Astrocyte (in vitro differentiated cells and primary cell): ENCODE measurements around the gene MAOB. TPM values are rescaled to one million over a fixed set of nuclear protein-coding genes. Genes with fewer than 3 reads are reported as not detected.

Source experiments
- DNase-seq: peaks from one replicate; pipeline ENCODE4 v3.0.0-alpha.2; 2010; ENCODE audit warnings: low read depth
- FAIRE-seq: peaks from 2 replicates; lab custom pipeline; 2011; peaks lifted over from hg19 to GRCh38; lab: Jason Lieb, UNC
- H2AFZ ChIP-seq: 2 replicates; pipeline ENCODE4 v1.6.0; 2012; ENCODE audit warnings: low read depth, low read length, inconsistent platforms
- H3K27ac ChIP-seq: 2 replicates; pipeline ENCODE4 v1.5.1; 2011; ENCODE audit warnings: low read depth, low read length, inconsistent platforms
- H3K27me3 ChIP-seq: 2 replicates; pipeline ENCODE4 v1.6.0; 2011; ENCODE audit warnings: low read length, inconsistent platforms; ENCODE audit not compliant: insufficient read depth
- H3K36me3 ChIP-seq: 2 replicates; pipeline ENCODE4 v1.5.1; 2011; ENCODE audit warnings: low read length, inconsistent platforms; ENCODE audit not compliant: insufficient read depth
- H3K4me1 ChIP-seq: 2 replicates; pipeline ENCODE4 v1.5.1; 2011; ENCODE audit warnings: low read length, inconsistent platforms; ENCODE audit not compliant: insufficient read depth
- H3K4me2 ChIP-seq: 2 replicates; pipeline ENCODE4 v1.6.0; 2012; ENCODE audit warnings: low read length, inconsistent platforms
- H3K4me3 ChIP-seq: 2 replicates; pipeline ENCODE4 v1.5.1; 2011; ENCODE audit warnings: low read depth, mild to moderate bottlenecking, low read length, inconsistent platforms; ENCODE audit not compliant: insufficient read depth
- H3K79me2 ChIP-seq: 2 replicates; pipeline ENCODE4 v1.6.0; 2012; ENCODE audit warnings: mild to moderate bottlenecking, low read length, inconsistent platforms; ENCODE audit not compliant: insufficient read depth
- H3K9ac ChIP-seq: 2 replicates; pipeline ENCODE4 v1.6.0; 2012; ENCODE audit warnings: mild to moderate bottlenecking, low read length, inconsistent platforms
- H3K9me3 ChIP-seq: 2 replicates; pipeline ENCODE4 v1.5.1; 2012; ENCODE audit warnings: low read depth, mild to moderate bottlenecking, low read length, inconsistent platforms; ENCODE audit not compliant: insufficient read depth
- H4K20me1 ChIP-seq: 2 replicates; pipeline ENCODE4 v1.6.0; 2012; ENCODE audit warnings: low read length, inconsistent platforms; ENCODE audit not compliant: insufficient read depth
- H3K27ac Mint-ChIP-seq: one replicate; pipeline ENCODE4 v1.8.0; 2021; ENCODE audit warnings: mild to moderate bottlenecking, mixed read lengths; ENCODE audit not compliant: unreplicated experiment
- H3K27me3 Mint-ChIP-seq: one replicate; pipeline ENCODE4 v1.8.0; 2021; ENCODE audit warnings: low read depth, mixed read lengths; ENCODE audit not compliant: unreplicated experiment
- H3K36me3 Mint-ChIP-seq: one replicate; pipeline ENCODE4 v1.8.0; 2021; ENCODE audit warnings: low read depth, mixed read lengths; ENCODE audit not compliant: unreplicated experiment
- H3K4me1 Mint-ChIP-seq: one replicate; pipeline ENCODE4 v1.8.0; 2021; ENCODE audit warnings: low read depth, mixed read lengths; ENCODE audit not compliant: unreplicated experiment
- H3K4me3 Mint-ChIP-seq: one replicate; pipeline ENCODE4 v1.8.0; 2021; ENCODE audit warnings: mild to moderate bottlenecking, moderate library complexity, mixed read lengths; ENCODE audit not compliant: unreplicated experiment
- H3K9me3 Mint-ChIP-seq: one replicate; pipeline ENCODE4 v1.8.0; 2021; ENCODE audit warnings: mild to moderate bottlenecking, mixed read lengths; ENCODE audit not compliant: unreplicated experiment
- EZH2 ChIP-seq: IDR thresholded peaks from 2 replicates; pipeline ENCODE4 v1.6.1; 2012; ENCODE audit warnings: mild to moderate bottlenecking, low read length, inconsistent platforms; ENCODE audit not compliant: insufficient read depth
- total RNA-seq: library from RNA; stranded (reverse); gene quantifications from 2 replicates; pipeline ENCODE4 v1.2.1, GENCODE V29; 2021
- TF ChIP-seq, protein P1 (sequence below): IDR thresholded peaks from 2 replicates; pipeline ENCODE4 v1.5.1; 2011; ENCODE audit warnings: low read depth, mild to moderate bottlenecking, inconsistent platforms, low read length, moderate library complexity; ENCODE audit not compliant: insufficient read depth

The MAOB gene
- total RNA-seq, 1 donor from 2014 or later = 0.20 TPM

GRCh38 chrX:43892336-43892870 is 10.2 kb upstream of the MAOB start:
- no peak overlapping the region for H3K4me3 ChIP-seq
- no peak overlapping the region for H3K9ac ChIP-seq
- no peak overlapping the region for H3K4me2 ChIP-seq
- H3K4me3 Mint-ChIP-seq = no peak overlapping the region
- H3K27me3 ChIP-seq = no peaks in the 10 kb centered on the region
- H3K36me3 Mint-ChIP-seq = no peaks in the 10 kb centered on the region
- H3K4me1 ChIP-seq = no peaks in the 10 kb centered on the region
- no peaks in the 10 kb centered on the region for H3K36me3 ChIP-seq
- no peaks in the 10 kb centered on the region for H3K27me3 Mint-ChIP-seq
- no peaks in the 10 kb centered on the region for H3K9me3 Mint-ChIP-seq
- no peak overlapping the region for H3K27ac Mint-ChIP-seq
- DNase-seq (no peak), FAIRE-seq (no peak)
- H3K27ac ChIP-seq = no peak overlapping the region
- no peaks in the 10 kb centered on the region for H4K20me1 ChIP-seq
- H3K9me3 ChIP-seq = no peaks in the 10 kb centered on the region
- H3K4me1 Mint-ChIP-seq = no peaks in the 10 kb centered on the region
- TF ChIP-seq, protein P1, sequence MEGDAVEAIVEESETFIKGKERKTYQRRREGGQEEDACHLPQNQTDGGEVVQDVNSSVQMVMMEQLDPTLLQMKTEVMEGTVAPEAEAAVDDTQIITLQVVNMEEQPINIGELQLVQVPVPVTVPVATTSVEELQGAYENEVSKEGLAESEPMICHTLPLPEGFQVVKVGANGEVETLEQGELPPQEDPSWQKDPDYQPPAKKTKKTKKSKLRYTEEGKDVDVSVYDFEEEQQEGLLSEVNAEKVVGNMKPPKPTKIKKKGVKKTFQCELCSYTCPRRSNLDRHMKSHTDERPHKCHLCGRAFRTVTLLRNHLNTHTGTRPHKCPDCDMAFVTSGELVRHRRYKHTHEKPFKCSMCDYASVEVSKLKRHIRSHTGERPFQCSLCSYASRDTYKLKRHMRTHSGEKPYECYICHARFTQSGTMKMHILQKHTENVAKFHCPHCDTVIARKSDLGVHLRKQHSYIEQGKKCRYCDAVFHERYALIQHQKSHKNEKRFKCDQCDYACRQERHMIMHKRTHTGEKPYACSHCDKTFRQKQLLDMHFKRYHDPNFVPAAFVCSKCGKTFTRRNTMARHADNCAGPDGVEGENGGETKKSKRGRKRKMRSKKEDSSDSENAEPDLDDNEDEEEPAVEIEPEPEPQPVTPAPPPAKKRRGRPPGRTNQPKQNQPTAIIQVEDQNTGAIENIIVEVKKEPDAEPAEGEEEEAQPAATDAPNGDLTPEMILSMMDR = no peak
- no peak for TF ChIP-seq EZH2
- H3K79me2 ChIP-seq = no peaks in the 10 kb centered on the region
- H2AFZ ChIP-seq = no peak overlapping the region

GRCh38 chrX:43885617-43886016 is 3.4 kb upstream of the MAOB start:
- Histone ChIP-seq H3K79me2 (no peaks in the 10 kb centered on the region), H3K4me3 (no peak overlapping the region), H3K4me1 (no peaks in the 10 kb centered on the region), H3K27me3 (no peaks in the 10 kb centered on the region), H2AFZ (no peak overlapping the region), H3K9me3 (no peaks in the 10 kb centered on the region), H3K4me2 (no peak overlapping the region), H4K20me1 (no peaks in the 10 kb centered on the region), H3K36me3 (no peaks in the 10 kb centered on the region), H3K9ac (no peak overlapping the region), H3K27ac (no peak overlapping the region)
- DNase-seq = no peak
- no peak for FAIRE-seq
- H3K4me3 Mint-ChIP-seq = no peak overlapping the region
- H3K4me1 Mint-ChIP-seq = peaks cover under 1% of the 10 kb centered on the region
- H3K27me3 Mint-ChIP-seq = peaks cover 15% of the 10 kb centered on the region
- no peak overlapping the region for H3K27ac Mint-ChIP-seq
- H3K9me3 Mint-ChIP-seq = peaks cover 2% of the 10 kb centered on the region
- H3K36me3 Mint-ChIP-seq = no peaks in the 10 kb centered on the region
- TF ChIP-seq, protein P1 = no peak
- TF ChIP-seq EZH2 = no peak
